ENCODE measurements around the gene ZFP82. TPM values are rescaled to one million over a fixed set of nuclear protein-coding genes. Genes with fewer than 3 reads are reported as not detected.

The ZFP82 gene
- total RNA-seq, 6 experiments from 2014 or later, result 0.26 to 1.2 (median 0.74) TPM

DNA sequence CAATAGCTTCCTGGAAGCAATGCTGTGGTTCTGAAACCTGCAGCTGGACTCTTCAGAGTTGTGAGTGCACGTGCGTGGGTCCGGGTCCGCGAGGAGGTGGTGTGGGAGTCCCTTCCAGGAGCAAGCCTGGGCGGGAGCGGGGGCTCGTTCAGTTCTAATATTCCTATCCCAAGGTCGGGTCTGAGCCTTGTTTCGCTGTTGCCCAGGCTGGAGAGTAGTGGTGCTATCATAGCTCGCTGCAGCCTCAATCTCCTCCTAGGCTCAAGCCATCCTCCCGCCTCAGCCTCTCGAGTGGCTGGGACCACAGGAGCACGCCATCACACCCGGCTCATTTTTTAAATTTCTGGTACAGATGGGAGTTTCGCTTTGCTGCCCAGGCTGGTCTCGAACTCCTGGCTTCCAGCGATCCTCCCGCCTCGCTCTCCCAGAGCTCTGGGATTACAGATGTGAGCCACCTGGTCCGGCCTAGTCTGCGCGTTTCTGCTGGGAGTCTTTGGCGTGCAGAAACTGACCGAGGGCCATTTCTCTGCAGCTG, 625 bp downstream of the ZFP82 start:
- intact Hi-C loops (cut with DNase I), result no loop called here
- Histone ChIP-seq H3K36me3 (no peaks in the 10 kb centered on the region), H3K27me3 (no peaks in the 10 kb centered on the region), H3K9me3 (no peaks in the 10 kb centered on the region), H3K4me3 (peak overlapping the region; percentile 34 to 67 (median 50)), H3K27ac (peak overlapping the region; percentile 37 to 60 (median 50)), H3K4me1 (peaks cover 0 to 4% (median 0%) of the 10 kb centered on the region in 4 donors)
- TF ChIP-seq POLR2A (IDR thresholded peaks at IDR 0.05), result no peak
- TF ChIP-seq, protein P1, sequence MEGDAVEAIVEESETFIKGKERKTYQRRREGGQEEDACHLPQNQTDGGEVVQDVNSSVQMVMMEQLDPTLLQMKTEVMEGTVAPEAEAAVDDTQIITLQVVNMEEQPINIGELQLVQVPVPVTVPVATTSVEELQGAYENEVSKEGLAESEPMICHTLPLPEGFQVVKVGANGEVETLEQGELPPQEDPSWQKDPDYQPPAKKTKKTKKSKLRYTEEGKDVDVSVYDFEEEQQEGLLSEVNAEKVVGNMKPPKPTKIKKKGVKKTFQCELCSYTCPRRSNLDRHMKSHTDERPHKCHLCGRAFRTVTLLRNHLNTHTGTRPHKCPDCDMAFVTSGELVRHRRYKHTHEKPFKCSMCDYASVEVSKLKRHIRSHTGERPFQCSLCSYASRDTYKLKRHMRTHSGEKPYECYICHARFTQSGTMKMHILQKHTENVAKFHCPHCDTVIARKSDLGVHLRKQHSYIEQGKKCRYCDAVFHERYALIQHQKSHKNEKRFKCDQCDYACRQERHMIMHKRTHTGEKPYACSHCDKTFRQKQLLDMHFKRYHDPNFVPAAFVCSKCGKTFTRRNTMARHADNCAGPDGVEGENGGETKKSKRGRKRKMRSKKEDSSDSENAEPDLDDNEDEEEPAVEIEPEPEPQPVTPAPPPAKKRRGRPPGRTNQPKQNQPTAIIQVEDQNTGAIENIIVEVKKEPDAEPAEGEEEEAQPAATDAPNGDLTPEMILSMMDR (IDR thresholded peaks at IDR 0.05), result no peak
- ATAC-seq (no peak), DNase-seq (peak in 1 of 3 donors; percentile 19)
- 22% methylated on average over 18 of the region's 25 CpGs for WGBS (ENCODE audit: insufficient coverage, low coverage, low lambda C conversion rate, missing lambda C conversion rate)

DNA sequence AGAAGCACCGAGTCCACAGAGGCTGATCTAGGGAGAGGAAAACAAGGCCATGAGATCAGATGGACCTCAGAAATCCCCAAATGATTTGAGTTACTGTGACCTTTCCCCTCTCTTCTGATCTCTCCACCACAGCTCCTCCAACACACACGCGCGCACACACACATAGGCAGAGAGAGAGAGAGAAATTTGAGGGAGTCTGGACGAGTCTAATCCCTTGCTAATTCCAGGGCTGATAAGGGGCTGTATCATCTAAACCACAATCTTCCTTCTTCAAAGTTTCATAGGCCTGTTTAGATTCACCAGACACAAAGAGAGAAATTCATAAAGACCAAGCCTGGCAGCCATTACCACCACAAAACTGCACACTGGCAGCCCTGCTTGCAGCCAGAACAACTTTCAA, 8.6 kb downstream of the ZFP82 start:
- Histone ChIP-seq H3K27ac (no peak overlapping the region), H3K4me3 (no peak overlapping the region), H3K4me1 (no peaks in the 10 kb centered on the region), H3K36me3 (peaks cover 0 to 11% (median 3%) of the 10 kb centered on the region in 4 donors), H3K9me3 (peaks cover 0 to 3% (median 0%) of the 10 kb centered on the region in 4 donors), H3K27me3 (no peaks in the 10 kb centered on the region)
- no peak for DNase-seq
- TF ChIP-seq, protein P1 (IDR thresholded peaks at IDR 0.05), result no peak
- no peak for TF ChIP-seq POLR2A (IDR thresholded peaks at IDR 0.05)
- intact Hi-C loops (cut with DNase I), result no loop called here
- no peak for ATAC-seq
- WGBS (ENCODE audit: insufficient coverage, low coverage, low lambda C conversion rate, missing lambda C conversion rate), result 50% methylated on average over 1 of the region's 5 CpGs

DNA sequence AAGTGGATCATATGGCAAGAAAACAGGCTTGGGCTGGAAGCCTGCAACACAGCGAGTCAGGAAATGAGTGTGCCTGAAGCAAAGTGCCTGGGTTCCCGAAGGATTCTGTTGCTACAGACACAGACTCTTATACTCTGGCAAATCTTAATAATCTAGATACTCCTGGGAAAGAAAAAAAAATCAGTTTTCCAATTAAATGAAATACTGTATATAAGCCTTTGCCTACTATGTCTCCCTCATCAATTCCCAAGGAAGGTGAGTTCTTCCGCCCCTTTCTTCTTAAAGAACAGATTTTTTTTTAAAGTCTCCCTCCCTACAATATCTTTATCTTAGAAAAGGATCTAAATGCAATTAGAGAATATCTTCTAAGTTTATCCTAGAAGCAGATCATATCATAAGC, 10.3 kb downstream of the ZFP82 start:
- DNase-seq (no peak), ATAC-seq (no peak)
- H3K36me3 ChIP-seq, result peaks cover 0 to 11% (median 5%) of the 10 kb centered on the region in 4 donors
- intact Hi-C loops (cut with DNase I), result no loop called here
- H3K4me1 ChIP-seq, result no peaks in the 10 kb centered on the region
- H3K9me3 ChIP-seq, result peaks cover 0 to 3% (median 0%) of the 10 kb centered on the region in 4 donors
- H3K27ac ChIP-seq, result no peak overlapping the region
- no peak overlapping the region for H3K4me3 ChIP-seq
- TF ChIP-seq POLR2A (IDR thresholded peaks at IDR 0.05), result no peak
- TF ChIP-seq, protein P1 (IDR thresholded peaks at IDR 0.05), result no peak
- 55% methylated on average over 2 of the region's 3 CpGs for WGBS (ENCODE audit: insufficient coverage, low coverage, low lambda C conversion rate, missing lambda C conversion rate)
- no peaks in the 10 kb centered on the region for H3K27me3 ChIP-seq

DNA sequence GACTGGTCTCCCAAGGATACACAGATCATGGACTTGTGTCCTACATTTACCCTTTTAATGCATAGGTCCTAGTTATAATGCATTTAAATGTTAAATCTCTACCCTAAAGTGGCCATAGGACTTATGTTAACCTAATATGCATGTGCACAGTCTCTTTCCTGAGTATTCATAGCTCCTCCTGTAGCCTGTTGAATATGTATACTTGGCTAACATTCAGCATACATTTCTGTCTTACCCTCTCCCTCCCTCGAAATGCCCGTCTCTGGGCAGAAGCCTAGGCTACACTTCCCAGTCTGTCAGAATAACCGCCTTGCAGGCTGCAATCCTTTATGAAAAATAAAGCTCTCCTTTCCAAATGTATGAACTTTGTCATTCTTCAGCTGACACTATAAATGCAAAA, 13.9 kb downstream of the ZFP82 start:
- WGBS (ENCODE audit: insufficient coverage, low coverage, low lambda C conversion rate, missing lambda C conversion rate), result 93% methylated on average over 3 of the region's 3 CpGs
- Histone ChIP-seq H3K36me3 (peaks cover 0 to 13% (median 6%) of the 10 kb centered on the region in 4 donors), H3K4me3 (no peak overlapping the region), H3K27me3 (no peaks in the 10 kb centered on the region), H3K27ac (no peak overlapping the region), H3K9me3 (peaks cover 0 to 3% (median 0%) of the 10 kb centered on the region in 4 donors), H3K4me1 (no peaks in the 10 kb centered on the region)
- no peak for TF ChIP-seq POLR2A (IDR thresholded peaks at IDR 0.05)
- TF ChIP-seq, protein P1 (IDR thresholded peaks at IDR 0.05), result no peak
- intact Hi-C loops (cut with DNase I), result no loop called here
- DNase-seq (no peak), ATAC-seq (no peak)

All from right lobe of liver (tissue), 6 donors.